GM12874 (cell line): Measurements from ENCODE around the gene KIRREL3.

Experiments
- CTCF ChIP-seq: IDR thresholded peaks from 2 replicates; pipeline ENCODE4 v1.5.1; 2011; ENCODE audit warnings: low read depth, mild to moderate bottlenecking, control low read depth, low read length, moderate library complexity; ENCODE audit not compliant: insufficient read depth

Gene KIRREL3

GRCh38 chr11:126732981-126733380 lies 267.6 kb downstream of the KIRREL3 start:
- no peak for TF ChIP-seq CTCF

GRCh38 chr11:126731576-126732142 lies 268.9 kb downstream of the KIRREL3 start:
- no peak for TF ChIP-seq CTCF

GRCh38 chr11:126727381-126727780 lies 273.2 kb downstream of the KIRREL3 start:
- TF ChIP-seq CTCF: no peak

GRCh38 chr11:126725521-126725920 lies 275.0 kb downstream of the KIRREL3 start:
- TF ChIP-seq CTCF: no peak

GRCh38 chr11:126725043-126725442 lies 275.5 kb downstream of the KIRREL3 start:
- TF ChIP-seq CTCF: no peak

- no peak for TF ChIP-seq CTCF
Observed at GRCh38 chr11:126723665-126724045, 276.9 kb downstream of the KIRREL3 start.

- no peak for TF ChIP-seq CTCF
Observed at GRCh38 chr11:126722956-126723664, 277.5 kb downstream of the KIRREL3 start.
